OCI-LY1 (cell line): Measurements from ENCODE around the gene GALNT4.

Experiments used
- CTCF ChIP-seq: fragments of 200-600 bp; sonication (generic), shearing (Covaris generic); IDR thresholded peaks from 2 replicates; pipeline ENCODE4 v1.5.1; 2017; ENCODE audit warnings: mild to moderate bottlenecking, antibody characterized with exemption, low read length, moderate library complexity, mixed read lengths
- EZH2 ChIP-seq: fragments of 200-600 bp; sonication (generic), shearing (Covaris generic); IDR thresholded peaks from 2 replicates; pipeline ENCODE4 v1.8.0; 2017; ENCODE audit warnings: borderline replicate concordance, mixed run types, mild to moderate bottlenecking, antibody characterized with exemption, low read length, moderate library complexity, mixed read lengths

- TF ChIP-seq CTCF (no peak), EZH2 (no peak)
Measured at GRCh38 chr12:89566615-89567014, 42.0 kb upstream of the GALNT4 start.
